ENCODE results near the gene KLK6.

DNA sequence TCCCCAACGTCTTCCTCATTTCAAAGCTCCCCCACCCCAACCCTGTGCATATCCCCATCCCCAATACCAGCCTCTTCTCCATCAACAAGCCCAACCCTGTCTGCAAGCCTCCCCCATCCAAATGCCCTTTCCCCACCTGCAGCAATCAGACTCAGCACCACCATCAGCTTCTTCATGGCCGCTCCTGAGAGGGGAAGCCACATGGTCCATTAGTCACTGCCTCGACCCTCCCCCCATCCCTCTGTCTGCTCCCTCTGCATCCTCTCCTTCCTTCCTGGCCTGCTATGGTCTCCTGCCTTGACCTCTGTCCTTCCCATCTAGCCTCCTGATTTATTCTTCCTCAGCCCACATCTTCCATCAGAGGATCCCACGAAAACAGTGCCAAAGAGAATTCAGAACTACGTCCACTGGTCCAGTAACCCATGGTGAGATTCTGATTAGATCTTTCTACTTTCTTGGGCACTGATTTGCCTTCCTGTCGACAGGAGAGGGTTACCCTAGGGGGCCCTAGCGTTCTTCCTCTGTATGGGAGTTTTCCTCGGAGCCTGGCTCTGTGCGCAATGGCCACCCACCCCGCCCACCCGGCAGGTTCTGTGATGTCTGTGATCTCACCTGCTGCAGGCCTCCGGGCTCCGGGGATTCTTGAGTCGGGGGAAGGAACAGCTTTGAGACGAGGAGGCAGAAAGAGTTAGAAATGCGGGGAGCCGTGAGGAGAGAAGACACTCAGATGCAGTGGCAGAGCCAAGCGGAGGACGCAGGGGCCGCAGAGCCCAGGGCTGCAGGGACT is 1.3 kb downstream of the KLK6 start:
- no peak for TF ChIP-seq POLR2AphosphoS5 (IDR thresholded peaks at IDR 0.05; ENCODE audit: low read depth, low read length)
- no peak for TF ChIP-seq POLR2A (IDR thresholded peaks at IDR 0.05; ENCODE audit: low read depth, low read length)
- TF ChIP-seq TAF1 (IDR thresholded peaks at IDR 0.05; ENCODE audit: low read depth, low read length), result no peak
- no peak for TF ChIP-seq POU2F2 (IDR thresholded peaks at IDR 0.05; ENCODE audit: low read depth, low read length)
- TF ChIP-seq SPI1 (IDR thresholded peaks at IDR 0.05; ENCODE audit: low read depth, low read length), result no peak
